Activated CD4-positive, alpha-beta T cell treated with anti-CD3 and anti-CD28 coated beads, Interleukin-2, amount 50 U/mL, for 24 hours (primary cell): ENCODE measurements around the gene RGPD5.
"Not testable (repeated sequence)": the region's sequence is repeated elsewhere in the genome, so short reads cannot be mapped to it uniquely, and the experiment has no call there.

ENCODE experiments used
- DNase-seq, 2 donors: peaks; one replicate each; pipeline ENCODE4 v3.0.0-alpha.2; 2020; ENCODE audit warnings: low read depth in 1 of 2, low spot score in 1 of 2

The RGPD5 gene

GRCh38 chr2:109891024-109891423, 96.9 kb downstream of the RGPD5 start:
- DNase-seq, result not testable (repeated sequence)

- DNase-seq, result not testable (repeated sequence)
Measured at GRCh38 chr2:109893736-109894135, 99.6 kb downstream of the RGPD5 start.

DNA sequence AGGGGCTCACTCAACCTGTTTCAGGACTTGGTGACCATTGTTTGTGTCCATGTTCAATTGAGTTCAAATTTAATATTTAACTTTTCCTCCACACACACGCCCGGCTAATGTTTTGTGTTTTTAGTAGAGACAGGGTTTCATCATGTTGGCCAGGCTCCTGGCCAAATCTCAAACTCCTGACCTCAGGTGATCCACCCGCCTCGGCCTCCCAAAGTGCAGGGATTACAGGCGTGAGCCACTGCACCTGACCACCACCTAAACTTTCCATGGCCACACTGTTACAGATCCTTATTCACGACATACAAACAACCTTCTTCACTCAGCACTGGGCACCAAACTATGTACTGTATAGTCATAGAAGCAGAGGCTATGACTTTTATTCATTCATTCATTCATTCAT, 100.0 kb downstream of the RGPD5 start:
- DNase-seq, result not testable (repeated sequence)

DNA sequence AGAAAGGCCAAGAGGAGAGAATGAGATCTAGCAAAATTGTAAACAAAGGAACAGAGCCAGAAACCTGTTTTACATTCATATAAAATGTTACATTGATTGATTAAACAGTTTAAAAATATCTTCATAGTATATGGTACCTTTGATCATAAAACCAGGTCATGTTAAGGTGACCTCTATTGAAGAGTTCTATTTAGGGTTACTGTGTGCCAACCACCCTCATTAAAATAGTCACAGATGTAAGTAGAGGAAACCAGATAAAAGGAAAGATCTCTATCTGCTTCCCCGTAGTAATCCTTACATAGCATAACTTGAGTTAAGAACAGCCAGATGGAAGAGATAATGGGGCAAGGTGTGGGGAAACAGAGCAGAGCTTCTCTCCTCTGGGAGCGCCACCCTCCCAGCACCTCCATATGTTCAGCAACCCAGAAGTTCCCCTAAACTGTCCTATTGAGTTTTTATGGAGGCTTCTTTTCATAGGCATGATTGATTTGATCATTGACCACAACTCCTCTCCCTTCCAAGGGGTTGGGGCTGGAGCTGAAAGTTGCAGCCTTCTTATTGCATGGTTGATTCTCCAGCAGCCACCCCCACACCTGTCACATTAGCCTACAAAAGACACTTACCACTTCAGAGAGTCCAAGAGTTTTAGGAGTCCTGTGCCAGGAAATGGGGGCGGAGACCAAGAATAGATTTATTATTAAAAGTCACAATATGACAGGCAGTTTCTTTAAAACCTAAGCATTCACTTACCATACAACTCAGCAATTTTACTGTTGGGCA, 101.2 kb downstream of the RGPD5 start:
- DNase-seq, result not testable (repeated sequence)

- DNase-seq, result not testable (repeated sequence)
Measured at GRCh38 chr2:109896212-109896611, 102.1 kb downstream of the RGPD5 start.

DNA sequence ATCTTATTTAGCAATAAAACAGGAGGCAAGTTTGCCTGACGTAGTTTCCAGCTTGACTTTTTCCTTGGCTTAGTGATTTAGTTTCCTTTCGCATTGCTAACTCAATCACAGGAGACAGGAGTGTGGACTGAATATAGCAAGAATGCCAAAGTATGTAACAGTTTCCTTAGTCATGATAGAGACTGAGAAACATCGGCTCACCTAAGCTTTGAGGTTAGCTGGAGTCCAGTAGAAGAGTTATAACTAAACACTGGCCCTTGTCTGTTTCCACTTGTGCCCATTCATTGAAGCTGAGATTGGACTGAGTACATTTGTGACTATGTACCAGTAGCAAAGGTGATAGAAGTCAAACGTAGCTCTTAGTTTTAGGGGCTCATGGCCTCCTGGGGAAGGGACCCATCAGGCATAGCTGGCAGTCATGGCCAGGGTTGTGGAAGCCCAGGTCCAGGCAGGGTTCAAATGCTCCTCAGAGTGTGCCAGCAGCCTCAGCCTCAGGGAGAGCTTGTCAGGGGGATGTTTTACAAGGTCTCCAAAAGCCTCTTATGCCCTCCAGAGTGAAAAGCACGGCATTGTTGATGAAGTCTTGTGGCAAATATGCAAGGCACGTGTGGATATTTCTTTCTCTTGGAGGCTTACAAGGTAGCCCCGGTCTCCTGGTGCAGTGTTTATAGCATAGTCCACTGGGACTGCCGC, 103.8 kb downstream of the RGPD5 start:
- not testable (repeated sequence) for DNase-seq

GRCh38 chr2:109898462-109899336, 104.6 kb downstream of the RGPD5 start, which contains the start of gene LIMS3:
Gene LIMS3, plus strand, starts transcription at chr2:109898688. Its CDS starts 41 bp downstream, at chr2:109898729.
- DNase-seq, result not testable (repeated sequence)

- not testable (repeated sequence) for DNase-seq
Measured at GRCh38 chr2:109905796-109906195, 111.7 kb downstream of the RGPD5 start.
